LNCaP clone FGC (cell line): ENCODE results near the gene DCTN4.

ENCODE experiments used
- DNase-seq: peaks from one replicate; pipeline ENCODE4 v3.0.0-alpha.2; 2011; ENCODE audit warnings: low read depth
- H3K4me3 ChIP-seq: 2 replicates; pipeline ENCODE4 v1.5.1; 2011; ENCODE audit warnings: mild to moderate bottlenecking, low read depth, low read length, control low read depth
- CTCF ChIP-seq: IDR thresholded peaks from 2 replicates; pipeline ENCODE4 v1.5.1; 2012; ENCODE audit warnings: mild to moderate bottlenecking; ENCODE audit not compliant: control insufficient read depth, insufficient read depth; ENCODE audit errors: extremely low read depth

The DCTN4 gene

GRCh38 chr5:150778088-150778516 lies 19.3 kb upstream of the DCTN4 start:
- TF ChIP-seq CTCF = no peak
- no peak for DNase-seq
- H3K4me3 ChIP-seq = peak overlapping the region; percentile 58

GRCh38 chr5:150777685-150778084 lies 18.9 kb upstream of the DCTN4 start:
- TF ChIP-seq CTCF = no peak
- no peak overlapping the region for H3K4me3 ChIP-seq
- DNase-seq = no peak

- no peak for TF ChIP-seq CTCF
- no peak overlapping the region for H3K4me3 ChIP-seq
- DNase-seq = no peak
These were observed 15.3 kb upstream of the DCTN4 start for GRCh38 chr5:150774145-150774544.

- DNase-seq = no peak
- TF ChIP-seq CTCF = no peak
- H3K4me3 ChIP-seq = no peak overlapping the region
These were observed 12.4 kb upstream of the DCTN4 start for GRCh38 chr5:150771034-150771795.

GRCh38 chr5:150766251-150766650 lies 7.4 kb upstream of the DCTN4 start:
- DNase-seq = no peak
- no peak for TF ChIP-seq CTCF
- H3K4me3 ChIP-seq = no peak overlapping the region

- no peak for TF ChIP-seq CTCF
- no peak for DNase-seq
- H3K4me3 ChIP-seq = no peak overlapping the region
These were observed 7.0 kb upstream of the DCTN4 start for GRCh38 chr5:150765799-150766169.
